PFSK-1 (cell line): ENCODE data around the gene SHISAL2B. TPM values are rescaled to one million over a fixed set of nuclear protein-coding genes. Genes with fewer than 3 reads are reported as not detected.

ENCODE experiments used
- FOXP2 ChIP-seq: optimal IDR thresholded peaks from 2 replicates; pipeline ENCODE3; 2011; ENCODE audit warnings: borderline replicate concordance, control low read depth, inconsistent platforms; ENCODE audit not compliant: insufficient read depth; ENCODE audit errors: extremely low read length, extremely low read depth
- POLR2AphosphoS5 ChIP-seq: IDR thresholded peaks from 2 replicates; pipeline ENCODE4 v1.6.1; 2012; ENCODE audit warnings: low read depth, mild to moderate bottlenecking, control low read depth, low read length, moderate library complexity
- REST ChIP-seq, 2 experiments: IDR thresholded peaks; 2 replicates each; pipeline versions ENCODE4 v1.6.1 to v1.8.0; 2011 to 2012; ENCODE audit warnings: low read depth in 2 of 2, low read length in 2 of 2, control low read depth in 1 of 2, inconsistent platforms in 1 of 2, mild to moderate bottlenecking in 1 of 2, moderate library complexity in 1 of 2; ENCODE audit not compliant: insufficient read depth in 1 of 2
- SIN3A ChIP-seq: IDR thresholded peaks from 2 replicates; pipeline ENCODE4 v1.6.1; 2012; ENCODE audit warnings: mild to moderate bottlenecking, low read length, moderate library complexity, borderline replicate concordance; ENCODE audit not compliant: insufficient read depth
- TAF1 ChIP-seq: IDR thresholded peaks from 2 replicates; pipeline ENCODE4 v1.6.1; 2012; ENCODE audit warnings: low read length, control low read depth, borderline replicate concordance; ENCODE audit not compliant: insufficient read depth
- polyA plus RNA-seq: library from polyadenylated mRNA; unstranded; fragments of >200 nt; gene quantifications from one replicate; pipeline ENCODE4 v1.2.1, GENCODE V29; 2012; ENCODE audit warnings: low read depth, missing spikeins; ENCODE audit not compliant: insufficient read length

SHISAL2B gene
- polyA plus RNA-seq, result not detected

- TF ChIP-seq POLR2AphosphoS5, result no peak
- TF ChIP-seq SIN3A, result no peak
- TF ChIP-seq FOXP2, result no peak
- no peak for TF ChIP-seq TAF1
- TF ChIP-seq REST (IDR thresholded peaks at IDR 0.05; ENCODE audit: insufficient read depth in 1 of 2, low read depth in 2 of 2, low read length in 2 of 2), result no peak
Observed at GRCh38 chr5:64690417-64691151, at the start of gene SHISAL2B. SHISAL2B (plus strand) TSS chr5:64690503; CDS start chr5:64690624, 121 bp downstream.

- no peak for TF ChIP-seq SIN3A
- no peak for TF ChIP-seq FOXP2
- TF ChIP-seq POLR2AphosphoS5, result no peak
- TF ChIP-seq REST (IDR thresholded peaks at IDR 0.05; ENCODE audit: insufficient read depth in 1 of 2, low read depth in 2 of 2, low read length in 2 of 2), result no peak
- no peak for TF ChIP-seq TAF1
Observed at GRCh38 chr5:64644831-64645230, 45.5 kb upstream of the SHISAL2B start.

GRCh38 chr5:64646169-64646568, 44.1 kb upstream of the SHISAL2B start:
- no peak for TF ChIP-seq POLR2AphosphoS5
- TF ChIP-seq REST (IDR thresholded peaks at IDR 0.05; ENCODE audit: insufficient read depth in 1 of 2, low read depth in 2 of 2, low read length in 2 of 2), result no peak
- no peak for TF ChIP-seq SIN3A
- TF ChIP-seq TAF1, result no peak
- no peak for TF ChIP-seq FOXP2

- TF ChIP-seq FOXP2 (no peak), POLR2AphosphoS5 (no peak), SIN3A (no peak), REST (IDR thresholded peaks at IDR 0.05; ENCODE audit: insufficient read depth in 1 of 2, low read depth in 2 of 2, low read length in 2 of 2) (no peak), TAF1 (no peak)
Observed at GRCh38 chr5:64649512-64649911, 40.8 kb upstream of the SHISAL2B start.
